ENCODE results near the gene GNA14.

GNA14 gene

DNA sequence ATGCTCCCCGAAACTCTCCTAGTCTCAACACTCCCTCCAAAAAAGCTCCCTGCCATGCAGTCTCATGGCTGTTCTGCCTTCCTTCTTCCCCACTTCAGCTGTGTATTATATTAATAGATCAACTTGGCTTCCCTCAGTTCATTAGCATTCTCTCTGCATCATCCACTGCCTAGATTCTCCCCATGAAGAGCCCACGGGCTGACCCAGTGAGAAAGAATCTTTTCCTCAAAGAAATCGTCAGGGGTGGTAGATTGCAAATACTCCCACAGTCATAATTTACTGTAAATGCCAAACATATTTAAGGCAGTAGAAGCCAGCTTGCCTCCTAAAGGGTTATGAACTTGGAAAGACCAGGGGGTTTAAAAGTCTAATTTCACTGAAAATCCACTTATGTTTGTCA lies 33.5 kb downstream of the GNA14 start:
- Histone ChIP-seq H3K36me3 (replicated peaks; ENCODE audit: low read depth, low read length) (no peaks in the 10 kb centered on the region), H3K9ac (ENCODE audit: low read length) (no peak overlapping the region), H3K4me3 (ENCODE audit: low read length) (no peak overlapping the region), H3K27ac (ENCODE audit: low read length) (no peak overlapping the region), H3K27me3 (ENCODE audit: low read depth, low read length) (peaks cover 21% of the 10 kb centered on the region; the same call in 1 of the 2 replicates), H3K9me3 (ENCODE audit: insufficient read depth, low read length) (no peaks in the 10 kb centered on the region), H3K4me1 (ENCODE audit: low read length) (no peaks in the 10 kb centered on the region), H4K20me1 (ENCODE audit: insufficient read depth, low read length) (no peaks in the 10 kb centered on the region), H2AFZ (ENCODE audit: low read depth, low read length) (no peak overlapping the region), H3K79me2 (ENCODE audit: low read length) (no peaks in the 10 kb centered on the region), H3K4me2 (ENCODE audit: low read length) (no peak overlapping the region)
- TF ChIP-seq CTCF (IDR thresholded peaks at IDR 0.05; ENCODE audit: low read depth, low read length) (no peak), EZH2phosphoT487 (IDR thresholded peaks at IDR 0.05; ENCODE audit: low read depth) (no peak)

- Histone ChIP-seq H3K27me3 (ENCODE audit: low read depth, low read length) (peaks cover 22% of the 10 kb centered on the region; the same call in 1 of the 2 replicates), H3K27ac (ENCODE audit: low read length) (no peak overlapping the region)
- no peak for TF ChIP-seq EZH2phosphoT487 (IDR thresholded peaks at IDR 0.05; ENCODE audit: low read depth)
- no peak for TF ChIP-seq CTCF (IDR thresholded peaks at IDR 0.05; ENCODE audit: low read depth, low read length)
Measured at GRCh38 chr9:77606526-77606925, 41.6 kb downstream of the GNA14 start.

GRCh38 chr9:77605449-77606220 lies 42.5 kb downstream of the GNA14 start:
- H3K9ac ChIP-seq (ENCODE audit: low read length): no peak overlapping the region
- H3K4me1 ChIP-seq (ENCODE audit: low read length): 0 out of 2 replicates have a peak, but pooled peaks cover 5% of the 10 kb centered on the region
- no peak overlapping the region for H3K4me2 ChIP-seq (ENCODE audit: low read length)
- H3K79me2 ChIP-seq (ENCODE audit: low read length): no peaks in the 10 kb centered on the region
- no peak overlapping the region for H2AFZ ChIP-seq (ENCODE audit: low read depth, low read length)
- no peaks in the 10 kb centered on the region for H4K20me1 ChIP-seq (ENCODE audit: insufficient read depth, low read length)
- no peaks in the 10 kb centered on the region for H3K36me3 ChIP-seq (replicated peaks; ENCODE audit: low read depth, low read length)
- peaks cover 14% of the 10 kb centered on the region; the same call in 1 of the 2 replicates for H3K27me3 ChIP-seq (ENCODE audit: low read depth, low read length)
- H3K4me3 ChIP-seq (ENCODE audit: low read length): no peak overlapping the region
- H3K27ac ChIP-seq (ENCODE audit: low read length): no peak overlapping the region
- TF ChIP-seq CTCF (IDR thresholded peaks at IDR 0.05; ENCODE audit: low read depth, low read length) (no peak), EZH2phosphoT487 (IDR thresholded peaks at IDR 0.05; ENCODE audit: low read depth) (no peak)
- H3K9me3 ChIP-seq (ENCODE audit: insufficient read depth, low read length): no peaks in the 10 kb centered on the region

More at GRCh38 chr9:77606526-77606925, 41.6 kb downstream of the GNA14 start:
- Histone ChIP-seq H3K4me1 (ENCODE audit: low read length) (0 out of 2 replicates have a peak, but pooled peaks cover under 1% of the 10 kb centered on the region), H3K9me3 (ENCODE audit: insufficient read depth, low read length) (no peaks in the 10 kb centered on the region), H3K36me3 (replicated peaks; ENCODE audit: low read depth, low read length) (no peaks in the 10 kb centered on the region), H3K9ac (ENCODE audit: low read length) (no peak overlapping the region), H3K79me2 (ENCODE audit: low read length) (no peaks in the 10 kb centered on the region), H2AFZ (ENCODE audit: low read depth, low read length) (no peak overlapping the region), H3K4me2 (ENCODE audit: low read length) (no peak overlapping the region), H4K20me1 (ENCODE audit: insufficient read depth, low read length) (no peaks in the 10 kb centered on the region), H3K4me3 (ENCODE audit: low read length) (no peak overlapping the region)

- Histone ChIP-seq H3K9me3 (ENCODE audit: insufficient read depth, low read length) (no peaks in the 10 kb centered on the region), H3K4me1 (ENCODE audit: low read length) (0 out of 2 replicates have a peak, but pooled peaks cover 5% of the 10 kb centered on the region)
- TF ChIP-seq EZH2phosphoT487 (IDR thresholded peaks at IDR 0.05; ENCODE audit: low read depth): no peak
- TF ChIP-seq CTCF (IDR thresholded peaks at IDR 0.05; ENCODE audit: low read depth, low read length): no peak
Measured at GRCh38 chr9:77604316-77604715, 43.8 kb downstream of the GNA14 start.

More at GRCh38 chr9:77604316-77604715, 43.8 kb downstream of the GNA14 start:
- Histone ChIP-seq H3K79me2 (ENCODE audit: low read length) (no peaks in the 10 kb centered on the region), H3K27me3 (ENCODE audit: low read depth, low read length) (peaks cover 6% of the 10 kb centered on the region; the same call in 1 of the 2 replicates), H2AFZ (ENCODE audit: low read depth, low read length) (no peak overlapping the region), H3K9ac (ENCODE audit: low read length) (no peak overlapping the region), H3K36me3 (replicated peaks; ENCODE audit: low read depth, low read length) (no peaks in the 10 kb centered on the region), H4K20me1 (ENCODE audit: insufficient read depth, low read length) (no peaks in the 10 kb centered on the region), H3K4me2 (ENCODE audit: low read length) (no peak overlapping the region), H3K4me3 (ENCODE audit: low read length) (no peak overlapping the region), H3K27ac (ENCODE audit: low read length) (no peak overlapping the region)
